Measurements from ENCODE around the gene ITGA8. TPM values are rescaled to one million over a fixed set of nuclear protein-coding genes. Genes with fewer than 3 reads are reported as not detected.

Gene ITGA8
- total and polyA plus RNA-seq, 12 donors: 4.7 to 46.0 (median 22.2) TPM

- 81 to 95% (median 87%) methylated on average over 2 of the region's 2 CpGs for WGBS, 4 donors
- intact Hi-C loops (cut with DNase I): no loop called here
- H3K4me1 ChIP-seq (replicated peaks in 1 of 2): no peaks in the 10 kb centered on the region
- no peak for TF ChIP-seq POLR2A (IDR thresholded peaks at IDR 0.05)
- TF ChIP-seq CTCF (IDR thresholded peaks at IDR 0.05): no peak
- no peaks in the 10 kb centered on the region for H3K27me3 ChIP-seq
- H3K9me3 ChIP-seq (replicated peaks in 1 of 3): no peaks in the 10 kb centered on the region
- no peak overlapping the region for H3K27ac ChIP-seq
- DNase-seq: no peak
- H3K36me3 ChIP-seq (replicated peaks in 1 of 2): no peaks in the 10 kb centered on the region
- H3K4me3 ChIP-seq: no peak overlapping the region
Measured at GRCh38 chr10:15545266-15545665, 174.5 kb downstream of the ITGA8 start.

GRCh38 chr10:15543994-15544393, 175.7 kb downstream of the ITGA8 start:
- no peak for TF ChIP-seq POLR2A (IDR thresholded peaks at IDR 0.05)
- no peak for TF ChIP-seq CTCF (IDR thresholded peaks at IDR 0.05)
- Histone ChIP-seq H3K9me3 (replicated peaks in 1 of 3) (no peaks in the 10 kb centered on the region), H3K4me1 (replicated peaks in 1 of 2) (no peaks in the 10 kb centered on the region), H3K27me3 (no peaks in the 10 kb centered on the region), H3K27ac (no peak overlapping the region), H3K4me3 (no peak overlapping the region), H3K36me3 (replicated peaks in 1 of 2) (no peaks in the 10 kb centered on the region)
- 92 to 100% (median 95%) methylated on average over 1 of the region's 1 CpG for WGBS, 4 donors
- intact Hi-C loops (cut with DNase I): no loop called here
- no peak for DNase-seq

- no peaks in the 10 kb centered on the region for H3K4me1 ChIP-seq (replicated peaks in 1 of 2)
- TF ChIP-seq POLR2A (IDR thresholded peaks at IDR 0.05): no peak
- TF ChIP-seq CTCF (IDR thresholded peaks at IDR 0.05): no peak
- H3K27me3 ChIP-seq: no peaks in the 10 kb centered on the region
- no peak for DNase-seq
- H3K4me3 ChIP-seq: no peak overlapping the region
- no peaks in the 10 kb centered on the region for H3K36me3 ChIP-seq (replicated peaks in 1 of 2)
- no peak overlapping the region for H3K27ac ChIP-seq
- intact Hi-C loops (cut with DNase I): no loop called here
- no peaks in the 10 kb centered on the region for H3K9me3 ChIP-seq (replicated peaks in 1 of 3)
- WGBS, 4 donors: 90 to 94% (median 91%) methylated on average over 3 of the region's 3 CpGs
Measured at GRCh38 chr10:15542817-15543216, 176.9 kb downstream of the ITGA8 start.

GRCh38 chr10:15541376-15541775, 178.3 kb downstream of the ITGA8 start:
- Histone ChIP-seq H3K9me3 (replicated peaks in 1 of 3) (no peaks in the 10 kb centered on the region), H3K36me3 (replicated peaks in 1 of 2) (no peaks in the 10 kb centered on the region), H3K4me3 (no peak overlapping the region), H3K4me1 (replicated peaks in 1 of 2) (no peaks in the 10 kb centered on the region), H3K27ac (no peak overlapping the region), H3K27me3 (no peaks in the 10 kb centered on the region)
- DNase-seq: no peak
- TF ChIP-seq CTCF (IDR thresholded peaks at IDR 0.05) (no peak), POLR2A (IDR thresholded peaks at IDR 0.05) (no peak)
- intact Hi-C loops (cut with DNase I): no loop called here
- WGBS, 4 donors: 70 to 75% (median 74%) methylated on average over 1 of the region's 1 CpG
